Hepatocyte (in vitro differentiated cells): Measurements from ENCODE around the gene SKAP2.

Experiments
- EZH2 ChIP-seq: fragments of 200-600 bp; sonication (generic); IDR thresholded peaks from 2 replicates; pipeline ENCODE4 v1.6.1; 2016; ENCODE audit warnings: antibody characterized with exemption, mild to moderate bottlenecking, borderline replicate concordance
- EZH2phosphoT487 ChIP-seq: fragments of 200-600 bp; sonication (generic); IDR thresholded peaks from one replicate; pipeline ENCODE4 v1.6.1; 2018; ENCODE audit warnings: antibody characterized with exemption, mild to moderate bottlenecking, low read depth, moderate library complexity; ENCODE audit not compliant: unreplicated experiment, severe bottlenecking
- TF ChIP-seq, protein P1 (sequence below): fragments of 200-600 bp; sonication (generic); IDR thresholded peaks from 2 replicates; pipeline ENCODE4 v1.5.1; 2016; ENCODE audit warnings: antibody characterized with exemption, mild to moderate bottlenecking; ENCODE audit not compliant: poor library complexity

DNA sequence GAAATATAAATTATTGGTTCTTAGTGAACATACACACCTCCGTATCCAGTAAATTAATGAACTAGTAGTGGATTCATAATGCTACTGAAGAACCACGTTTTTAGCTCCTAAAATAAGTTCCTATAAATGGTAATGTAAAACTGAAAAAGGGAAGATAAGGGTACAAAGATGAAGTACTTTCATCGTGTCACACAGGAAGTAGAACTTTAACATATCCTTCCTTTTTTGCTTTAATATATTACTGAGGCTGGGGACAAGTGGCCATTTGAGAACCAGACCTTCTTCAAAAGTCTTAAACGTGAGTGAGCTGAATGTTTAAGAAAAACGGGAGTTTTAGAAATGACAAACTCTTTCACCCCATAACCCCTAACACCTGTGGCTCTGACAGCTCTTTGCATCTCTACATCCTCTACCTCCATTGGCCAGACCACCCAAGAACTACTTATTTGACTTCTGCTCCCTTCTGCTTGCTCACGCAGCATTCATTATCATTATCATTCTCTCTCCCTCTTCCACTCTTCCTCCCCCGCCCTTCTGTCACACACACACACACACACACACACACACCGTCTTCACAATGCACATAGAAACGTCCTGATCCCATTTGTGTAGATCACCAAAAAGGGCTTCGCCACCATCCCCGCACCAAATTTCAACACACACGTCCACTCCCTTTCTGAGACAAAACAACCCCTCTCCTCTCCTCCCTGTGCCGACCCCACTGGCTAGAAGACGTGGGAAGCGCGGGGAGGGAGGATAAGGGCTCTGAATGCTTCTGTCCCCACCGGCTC is 677 bp downstream of the SKAP2 start:
- TF ChIP-seq, protein P1, sequence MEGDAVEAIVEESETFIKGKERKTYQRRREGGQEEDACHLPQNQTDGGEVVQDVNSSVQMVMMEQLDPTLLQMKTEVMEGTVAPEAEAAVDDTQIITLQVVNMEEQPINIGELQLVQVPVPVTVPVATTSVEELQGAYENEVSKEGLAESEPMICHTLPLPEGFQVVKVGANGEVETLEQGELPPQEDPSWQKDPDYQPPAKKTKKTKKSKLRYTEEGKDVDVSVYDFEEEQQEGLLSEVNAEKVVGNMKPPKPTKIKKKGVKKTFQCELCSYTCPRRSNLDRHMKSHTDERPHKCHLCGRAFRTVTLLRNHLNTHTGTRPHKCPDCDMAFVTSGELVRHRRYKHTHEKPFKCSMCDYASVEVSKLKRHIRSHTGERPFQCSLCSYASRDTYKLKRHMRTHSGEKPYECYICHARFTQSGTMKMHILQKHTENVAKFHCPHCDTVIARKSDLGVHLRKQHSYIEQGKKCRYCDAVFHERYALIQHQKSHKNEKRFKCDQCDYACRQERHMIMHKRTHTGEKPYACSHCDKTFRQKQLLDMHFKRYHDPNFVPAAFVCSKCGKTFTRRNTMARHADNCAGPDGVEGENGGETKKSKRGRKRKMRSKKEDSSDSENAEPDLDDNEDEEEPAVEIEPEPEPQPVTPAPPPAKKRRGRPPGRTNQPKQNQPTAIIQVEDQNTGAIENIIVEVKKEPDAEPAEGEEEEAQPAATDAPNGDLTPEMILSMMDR: no peak
- TF ChIP-seq EZH2 (no peak), EZH2phosphoT487 (no peak)
